Ishikawa (cell line): ENCODE measurements around the gene RASGRP2.

Experiments
- MAX ChIP-seq: IDR thresholded peaks from 2 replicates; pipeline ENCODE4 v1.6.1; 2012
- REST ChIP-seq: IDR thresholded peaks from 2 replicates; pipeline ENCODE4 v1.6.1; 2012; ENCODE audit warnings: low read depth, mild to moderate bottlenecking

- TF ChIP-seq MAX (no peak), REST (no peak)
Observed at GRCh38 chr11:64769283-64769682, 25.3 kb upstream of the RASGRP2 start.
